B cell (primary cell): ENCODE measurements around the gene TRMT2A. TPM values are rescaled to one million over a fixed set of nuclear protein-coding genes. Genes with fewer than 3 reads are reported as not detected.

Experiments
- ATAC-seq: fragments of 200-7000 bp; cut with Tn5 transposase; one replicate; pipeline ENCODE4 v1.10.0; 2021; ENCODE audit warnings: low read depth, mild to moderate bottlenecking, moderate number of reproducible peaks, moderate library complexity
- CTCF ChIA-PET: fragments of 350-600 bp; sonication (Branson Sonifier 250); formaldehyde crosslinking; loops from one replicate; lab custom pipeline; 2021; ENCODE audit warnings: antibody characterized with exemption, inconsistent platforms; lab: Charles Lee
- POLR2A ChIA-PET: fragments of 350-600 bp; sonication (Branson Sonifier 250); formaldehyde crosslinking; loops from one replicate; lab custom pipeline; 2021; ENCODE audit warnings: antibody characterized with exemption; lab: Charles Lee
- DNase-seq: peaks from one replicate; pipeline ENCODE4 v3.0.0; 2013
- H2AFZ ChIP-seq: 2 replicates; pipeline ENCODE4 v1.6.1; 2012; ENCODE audit warnings: mild to moderate bottlenecking, low read depth, low read length; ENCODE audit not compliant: insufficient read depth, poor library complexity, severe bottlenecking
- H3K27ac ChIP-seq, 2 donors: 1 replicate in 1 of 2; 2 replicates in 1 of 2; pipeline ENCODE4 v1.5.1; 2012 to 2013; ENCODE audit warnings: low read length in 2 of 2, mild to moderate bottlenecking in 2 of 2, moderate library complexity in 1 of 2
- H3K27me3 ChIP-seq, 4 experiments: fragments of 200-600 bp in 1 of 4; sonication (generic) in 1 of 4; replicated peaks in 1 of 4; 1 replicate in 2 of 4; 2 replicates in 2 of 4; pipeline versions ENCODE4 v1.6.1 to v1.7.0; 2013 to 2016; ENCODE audit warnings: low read length in 3 of 4, mild to moderate bottlenecking in 2 of 4, mixed read lengths in 1 of 4, moderate library complexity in 1 of 4; ENCODE audit not compliant: insufficient read depth in 4 of 4, control insufficient read depth in 3 of 4; ENCODE audit errors: control extremely low read depth in 1 of 4
- H3K36me3 ChIP-seq, 2 experiments: replicated peaks in 1 of 2; 1 replicate in 1 of 2; 2 replicates in 1 of 2; pipeline versions ENCODE4 v1.6.1 to v1.7.1; 2013; ENCODE audit warnings: low read length in 1 of 2; ENCODE audit not compliant: insufficient read depth in 2 of 2, control insufficient read depth in 1 of 2; ENCODE audit errors: control extremely low read depth in 1 of 2, extremely low read depth in 1 of 2
- H3K4me1 ChIP-seq, 2 donors: fragments of 200-600 bp in 1 of 2; sonication (generic) in 1 of 2; 1 replicate in 1 of 2; 2 replicates in 1 of 2; pipeline versions ENCODE4 v1.5.1 to v1.6.1; 2013 to 2017; ENCODE audit warnings: low read length in 2 of 2; ENCODE audit not compliant: control insufficient read depth in 2 of 2, insufficient read depth in 2 of 2
- H3K4me2 ChIP-seq: replicated peaks from 2 replicates; pipeline ENCODE3; 2012; ENCODE audit warnings: mild to moderate bottlenecking, low read depth, low read length; ENCODE audit not compliant: poor library complexity, severe bottlenecking
- H3K4me3 ChIP-seq, 5 experiments: fragments of 200-600 bp in 1 of 5; sonication (generic) in 1 of 5; 1 replicate in 3 of 5; 2 replicates in 2 of 5; pipeline versions ENCODE4 v1.5.1 to v1.7.0; 2011 to 2016; ENCODE audit warnings: low read length in 4 of 5, mild to moderate bottlenecking in 4 of 5, low read depth in 2 of 5, control low read depth in 1 of 5, moderate library complexity in 1 of 5; ENCODE audit not compliant: insufficient read depth in 1 of 5; ENCODE audit errors: control extremely low read depth in 1 of 5, extremely low read depth in 1 of 5
- H3K79me2 ChIP-seq: fragments of 200-600 bp; sonication (generic); one replicate; pipeline ENCODE4 v1.6.0; 2016; ENCODE audit warnings: low read length; ENCODE audit not compliant: control insufficient read depth, insufficient read depth
- H3K9ac ChIP-seq: fragments of 200-600 bp; sonication (generic); 2 replicates; pipeline ENCODE4 v1.6.1; 2017; ENCODE audit warnings: mild to moderate bottlenecking, low read length, moderate library complexity
- H3K9me3 ChIP-seq, 3 donors: one replicate each; pipeline versions ENCODE4 v1.6.1 to v1.7.1; 2013; ENCODE audit warnings: low read length in 2 of 3; ENCODE audit not compliant: control insufficient read depth in 2 of 3, insufficient read depth in 1 of 3; ENCODE audit errors: control extremely low read depth in 1 of 3
- H4K20me1 ChIP-seq: 2 replicates; pipeline ENCODE4 v1.6.0; 2012; ENCODE audit warnings: mild to moderate bottlenecking, low read length; ENCODE audit not compliant: insufficient read depth, control insufficient read depth, poor library complexity, severe bottlenecking
- H3K27ac Mint-ChIP-seq: one replicate; pipeline ENCODE4 v1.8.0; 2021; ENCODE audit warnings: mixed read lengths
- H3K27me3 Mint-ChIP-seq: one replicate; pipeline ENCODE4 v1.8.0; 2021; ENCODE audit warnings: mixed read lengths
- H3K4me1 Mint-ChIP-seq: one replicate; pipeline ENCODE4 v1.8.0; 2021; ENCODE audit warnings: mixed read lengths
- H3K4me3 Mint-ChIP-seq: one replicate; pipeline ENCODE4 v1.8.0; 2021; ENCODE audit warnings: mixed read lengths
- H3K9me3 Mint-ChIP-seq: one replicate; pipeline ENCODE4 v1.8.0; 2022; ENCODE audit warnings: mixed read lengths; ENCODE audit not compliant: insufficient read depth
- CTCF ChIP-seq: fragments of 200-600 bp; IDR thresholded peaks from one replicate; pipeline ENCODE4 v1.8.0; 2022; ENCODE audit warnings: antibody characterized with exemption, mild to moderate bottlenecking
- EZH2 ChIP-seq: IDR thresholded peaks from 2 replicates; pipeline ENCODE4 v1.6.1; 2012; ENCODE audit warnings: borderline replicate concordance, low read depth, mild to moderate bottlenecking, moderate library complexity, low read length; ENCODE audit not compliant: insufficient read depth, poor library complexity, severe bottlenecking
- WGBS: methylation state at CpG from one replicate; pipeline ENCODE4 v1.1.5; 2013; ENCODE audit warnings: missing lambda C conversion rate; ENCODE audit not compliant: insufficient coverage; 5-methylcytosine and 5-hydroxymethylcytosine counted together
- intact Hi-C: fragments of 100-400 bp; cut with micrococcal nuclease; formaldehyde crosslinking; loops from one replicate; pipeline ENCODE4 v1.10.0; 2022
- polyA minus RNA-seq: library from RNA; depleted of rRNA, polyadenylated mRNA; stranded (reverse); fragments of >200 nt; gene quantifications from 2 replicates; pipeline ENCODE4 v1.2.3, GENCODE V29; 2012
- polyA plus RNA-seq: library from polyadenylated mRNA; depleted of rRNA; stranded (reverse); fragments of >200 nt; gene quantifications from 2 replicates; pipeline ENCODE4 v1.2.3, GENCODE V29; 2012
- total RNA-seq, 2 donors: library from RNA; stranded (reverse); fragments of 120-200 nt in 1 of 2; gene quantifications; 1 replicate in 1 of 2; 2 replicates in 1 of 2; pipeline versions ENCODE4 v1.2.3 to v1.2.4, GENCODE V29; 2013 to 2022

The TRMT2A gene
- 88.7 and 95.7 TPM in 2 replicates for total RNA-seq
- 68.7 TPM for total RNA-seq (2013)
- 144 and 147 TPM in 2 replicates for polyA plus RNA-seq
- 97.6 and 113 TPM in 2 replicates for polyA minus RNA-seq

- TF ChIP-seq EZH2 (no peak), CTCF (peak; percentile 30)
- ChIA-PET CTCF (no interaction called here), POLR2A (interaction anchor here (1.2 to 1.6 kb wide), 4 partner anchors 9 to 96 kb away, joined by 3 to 5 read pairs (median 3); partner anchors contain the start of gene TANGO2)
- Histone ChIP-seq H3K36me3 (peaks cover 0 to 40% of the 10 kb centered on the region in 2 experiments), H2AFZ (peak within 1 kb of the TSS; percentile 84), H3K4me1 (peaks cover 19 to 40% of the 10 kb centered on the region in 2 donors), H3K4me2 (peak within 1 kb of the TSS; percentile 95), H3K9me3 (no peaks in the 10 kb centered on the region), H3K27ac (peak within 1 kb of the TSS; percentile 66 to 85), H3K9ac (peak within 1 kb of the TSS; percentile 93), H4K20me1 (peaks cover 51% of the 10 kb centered on the region), H3K4me3 (peak within 1 kb of the TSS; percentile 42 to 94 (median 80)), H3K27me3 (no peaks in the 10 kb centered on the region), H3K79me2 (peaks cover 62% of the 10 kb centered on the region)
- DNase-seq (peak; percentile 99), ATAC-seq (peak; percentile 84)
- H3K27me3 Mint-ChIP-seq = no peaks in the 10 kb centered on the region
- peaks cover 29% of the 10 kb centered on the region for H3K4me1 Mint-ChIP-seq
- peak within 1 kb of the TSS; percentile 93 for H3K4me3 Mint-ChIP-seq
- under 1% methylated on average over 88 of the region's 88 CpGs for WGBS
- intact Hi-C loops = loop anchor here (1.0 to 10.0 kb wide), 8 partner anchors 14 to 994 kb away; partner anchors contain the start of genes DGCR2, DGCR8, PI4KA and SNAP29
- peak within 1 kb of the TSS; percentile 94 for H3K27ac Mint-ChIP-seq
- H3K9me3 Mint-ChIP-seq = no peaks in the 10 kb centered on the region
Observed at GRCh38 chr22:20116951-20117632, at the start of gene TRMT2A. Gene TRMT2A (minus strand): TSS chr22:20117226. CDS start chr22:20116906, 320 bp downstream.

GRCh38 chr22:20166703-20167102 is 49.7 kb upstream of the TRMT2A start:
- no peaks in the 10 kb centered on the region for H3K27me3 ChIP-seq
- CTCF ChIA-PET = interaction anchor here (1.3 kb wide), 1 partner anchor 10 kb away, joined by 6 read pairs; no protein-coding TSS in a partner anchor
- no peak overlapping the region for H3K4me3 ChIP-seq
- H3K9me3 Mint-ChIP-seq = no peaks in the 10 kb centered on the region
- peaks cover 3% of the 10 kb centered on the region for H3K27me3 Mint-ChIP-seq
- intact Hi-C loops = loop anchor here (5.0 kb wide), 1 partner anchor 61 kb away; no protein-coding TSS in a partner anchor
- 89% methylated on average over 9 of the region's 9 CpGs for WGBS
- POLR2A ChIA-PET = no interaction called here
- ATAC-seq = no peak
- H3K4me1 ChIP-seq = no peaks in the 10 kb centered on the region
- H3K9me3 ChIP-seq = peaks cover 0 to 5% (median 0%) of the 10 kb centered on the region in 3 donors
- H3K9ac ChIP-seq = no peak overlapping the region
- no peak overlapping the region for H2AFZ ChIP-seq
- no peak overlapping the region for H3K27ac Mint-ChIP-seq
- H3K4me1 Mint-ChIP-seq = no peaks in the 10 kb centered on the region
- H3K36me3 ChIP-seq = no peaks in the 10 kb centered on the region
- TF ChIP-seq CTCF (no peak), EZH2 (no peak)
- no peak overlapping the region for H3K4me2 ChIP-seq
- no peak overlapping the region for H3K27ac ChIP-seq
- no peaks in the 10 kb centered on the region for H3K79me2 ChIP-seq
- H4K20me1 ChIP-seq = no peaks in the 10 kb centered on the region
- no peak for DNase-seq
- H3K4me3 Mint-ChIP-seq = no peak overlapping the region
